SK-N-SH treated with all-trans-retinoic acid at 6 μM for 48 hours (cell line): ENCODE results near the gene LELP1.

Experiments
- CSRNP3 ChIP-seq: fragments of 250-450 bp; sonication (Bioruptor Pico); IDR thresholded peaks from 2 replicates; pipeline ENCODE4 v1.5.1; 2021; ENCODE audit warnings: mild to moderate bottlenecking, moderate library complexity
- OSR1 ChIP-seq: fragments of 250-450 bp; sonication (Bioruptor Pico); IDR thresholded peaks from 2 replicates; pipeline ENCODE4 v1.8.0; 2022; ENCODE audit warnings: moderate library complexity, mild to moderate bottlenecking, inconsistent platforms
- PATZ1 ChIP-seq: fragments of 250-450 bp; sonication (Bioruptor Pico); IDR thresholded peaks from 2 replicates; pipeline ENCODE4 v1.8.0; 2020; ENCODE audit warnings: mild to moderate bottlenecking, moderate library complexity, borderline replicate concordance
- RARB ChIP-seq: fragments of 250-450 bp; sonication (Bioruptor Pico); IDR thresholded peaks from 2 replicates; pipeline ENCODE4 v1.8.0; 2021; ENCODE audit warnings: mild to moderate bottlenecking, moderate library complexity
- SNAI2 ChIP-seq: fragments of 250-450 bp; sonication (Bioruptor Pico); IDR thresholded peaks from 2 replicates; pipeline ENCODE4 v1.5.0; 2020; ENCODE audit warnings: mild to moderate bottlenecking, moderate library complexity
- ZFP3 ChIP-seq: fragments of 250-450 bp; sonication (Bioruptor Pico); IDR thresholded peaks from 2 replicates; pipeline ENCODE4 v1.5.0; 2020; ENCODE audit warnings: mild to moderate bottlenecking, moderate library complexity
- ZFP30 ChIP-seq: fragments of 450-650 bp; formaldehyde crosslinking; IDR thresholded peaks from 2 replicates; pipeline ENCODE4 v1.5.0; 2022; ENCODE audit warnings: mild to moderate bottlenecking, moderate library complexity
- ZNF565 ChIP-seq: fragments of 450-650 bp; formaldehyde crosslinking; conservative IDR thresholded peaks from 2 replicates; pipeline ENCODE4 v1.5.0; 2020; ENCODE audit warnings: low read depth, mild to moderate bottlenecking, moderate library complexity
- ZNF8 ChIP-seq: fragments of 450-650 bp; formaldehyde crosslinking; IDR thresholded peaks from 2 replicates; pipeline ENCODE4 v1.5.0; 2020; ENCODE audit warnings: mild to moderate bottlenecking, moderate library complexity

GRCh38 chr1:153195216-153195615 is 8.0 kb upstream of the LELP1 start:
- TF ChIP-seq CSRNP3 (no peak), ZNF8 (CRISPR knock-in tag) (no peak), PATZ1 (no peak), ZNF565 (CRISPR knock-in tag) (no peak), RARB (CRISPR knock-in tag) (no peak), OSR1 (CRISPR knock-in tag) (no peak), SNAI2 (CRISPR knock-in tag) (no peak), ZFP3 (CRISPR knock-in tag) (no peak), ZFP30 (CRISPR knock-in tag) (no peak)
